IMR-90 (cell line): ENCODE measurements around the gene AGAP1. TPM values are rescaled to one million over a fixed set of nuclear protein-coding genes. Genes with fewer than 3 reads are reported as not detected.

Experiments
- ATAC-seq: fragments of 200-7000 bp; cut with Tn5 transposase; 2 replicates; pipeline ENCODE4 v1.9.1; 2020; ENCODE audit warnings: low read depth, mild to moderate bottlenecking, moderate library complexity
- BruUV-seq: library from RNA; stranded (reverse); fragments of 400-500 nt; replicated peaks from 2 replicates; lab custom pipeline; 2021; lab: Mats Ljungman, UMichigan
- CTCF ChIA-PET: fragments of 300-600 bp; formaldehyde crosslinking; extraction: SDS; loops from one replicate; lab custom pipeline; 2021; ENCODE audit warnings: antibody characterized with exemption; lab: Yijun Ruan, JAX
- POLR2A ChIA-PET: fragments of 300-600 bp; sonication (Branson Sonifier 250); formaldehyde crosslinking; loops from one replicate; lab custom pipeline; 2022; ENCODE audit warnings: antibody characterized with exemption; ENCODE audit not compliant: unreplicated experiment; lab: Charles Lee
- DNase-seq: peaks from one replicate; pipeline ENCODE4 v3.0.0; 2013
- H2AFZ ChIP-seq: replicated peaks from 2 replicates; pipeline ENCODE3; 2013; ENCODE audit warnings: low read length, mild to moderate bottlenecking; ENCODE audit not compliant: poor library complexity
- H2AK5ac ChIP-seq: 2 replicates; pipeline ENCODE4 v1.6.1; 2013; ENCODE audit warnings: low read depth, low read length, inconsistent platforms
- H2AK9ac ChIP-seq: replicated peaks from 2 replicates; pipeline ENCODE3; 2013; ENCODE audit warnings: mild to moderate bottlenecking, low read depth, low read length, moderate library complexity; ENCODE audit not compliant: poor library complexity
- H2BK120ac ChIP-seq: 2 replicates; pipeline ENCODE4 v1.6.1; 2013; ENCODE audit warnings: low read depth, low read length, inconsistent platforms
- H2BK15ac ChIP-seq: 3 replicates; pipeline ENCODE4 v1.6.1; 2013; ENCODE audit warnings: low read depth, low read length, inconsistent platforms
- H2BK20ac ChIP-seq: 2 replicates; pipeline ENCODE4 v1.6.1; 2013; ENCODE audit warnings: low read depth, mild to moderate bottlenecking, inconsistent platforms, low read length, moderate library complexity
- H2BK5ac ChIP-seq: 2 replicates; pipeline ENCODE4 v1.6.1; 2013; ENCODE audit warnings: mild to moderate bottlenecking, low read depth, low read length, inconsistent platforms; ENCODE audit not compliant: poor library complexity, severe bottlenecking
- H3K14ac ChIP-seq: replicated peaks from 2 replicates; pipeline ENCODE4 v1.6.1; 2013; ENCODE audit warnings: low read depth, low read length, inconsistent platforms
- H3K18ac ChIP-seq: 2 replicates; pipeline ENCODE4 v1.6.1; 2013; ENCODE audit warnings: low read depth, low read length, control low read depth
- H3K23ac ChIP-seq: 2 replicates; pipeline ENCODE4 v1.6.1; 2013; ENCODE audit warnings: low read depth, low read length, inconsistent platforms
- H3K27ac ChIP-seq: 2 replicates; pipeline ENCODE4 v1.5.1; 2013; ENCODE audit warnings: mild to moderate bottlenecking, control low read depth, low read length; ENCODE audit not compliant: insufficient read depth
- H3K27me3 ChIP-seq: 2 replicates; pipeline ENCODE4 v1.6.1; 2013; ENCODE audit warnings: low read length; ENCODE audit not compliant: control insufficient read depth, insufficient read depth
- H3K36me3 ChIP-seq: 2 replicates; pipeline ENCODE4 v1.6.1; 2013; ENCODE audit warnings: low read length, mixed read lengths; ENCODE audit not compliant: control insufficient read depth, insufficient read depth
- H3K4ac ChIP-seq: 2 replicates; pipeline ENCODE4 v1.6.1; 2013; ENCODE audit warnings: low read depth, low read length, inconsistent platforms
- H3K4me1 ChIP-seq: 2 replicates; pipeline ENCODE4 v1.6.1; 2013; ENCODE audit warnings: low read length, mixed read lengths; ENCODE audit not compliant: control insufficient read depth, insufficient read depth
- H3K4me2 ChIP-seq: 2 replicates; pipeline ENCODE4 v1.6.1; 2013; ENCODE audit warnings: low read depth, mild to moderate bottlenecking, control low read depth, low read length, moderate library complexity
- H3K4me3 ChIP-seq: 2 replicates; pipeline ENCODE4 v1.5.1; 2013; ENCODE audit warnings: low read depth, mild to moderate bottlenecking, control low read depth, low read length, moderate library complexity; ENCODE audit not compliant: insufficient read depth
- H3K56ac ChIP-seq: 2 replicates; pipeline ENCODE4 v1.6.1; 2013; ENCODE audit warnings: low read length, inconsistent platforms; ENCODE audit not compliant: insufficient read depth; ENCODE audit errors: extremely low read depth
- H3K79me1 ChIP-seq, 2 experiments: 2 replicates each; pipeline ENCODE4 v1.6.1; 2013; ENCODE audit warnings: low read length in 2 of 2, inconsistent platforms in 1 of 2, low read depth in 1 of 2
- H3K9ac ChIP-seq: 2 replicates; pipeline ENCODE4 v1.6.1; 2013; ENCODE audit warnings: low read depth, low read length, control low read depth
- H3K9me1 ChIP-seq: 2 replicates; pipeline ENCODE4 v1.6.1; 2013; ENCODE audit warnings: low read length, inconsistent platforms; ENCODE audit not compliant: insufficient read depth
- H3K9me3 ChIP-seq: 2 replicates; pipeline ENCODE4 v1.6.1; 2013; ENCODE audit warnings: low read length; ENCODE audit not compliant: control insufficient read depth, insufficient read depth
- H4K20me1 ChIP-seq: 2 replicates; pipeline ENCODE4 v1.6.1; 2013; ENCODE audit warnings: low read length, inconsistent platforms; ENCODE audit not compliant: insufficient read depth
- H4K5ac ChIP-seq: 2 replicates; pipeline ENCODE4 v1.6.1; 2013; ENCODE audit warnings: mild to moderate bottlenecking, low read depth, low read length, control low read depth
- H4K8ac ChIP-seq, 2 experiments: 2 replicates each; pipeline ENCODE4 v1.6.1; 2013; ENCODE audit warnings: low read depth in 2 of 2, low read length in 2 of 2, control low read depth in 1 of 2, inconsistent platforms in 1 of 2
- H4K91ac ChIP-seq: 2 replicates; pipeline ENCODE4 v1.6.1; 2013; ENCODE audit warnings: low read depth, low read length, inconsistent platforms; ENCODE audit not compliant: insufficient read depth
- BHLHE40 ChIP-seq: fragments of 150-350 bp; IDR thresholded peaks from 2 replicates; pipeline ENCODE4 v1.6.1; 2016; ENCODE audit warnings: mild to moderate bottlenecking, low read depth, low read length
- MAFK ChIP-seq: IDR thresholded peaks from 2 replicates; pipeline ENCODE4 v1.6.1; 2012; ENCODE audit warnings: low read depth, low read length, improper control_type of control experiment
- MXI1 ChIP-seq: IDR thresholded peaks from 2 replicates; pipeline ENCODE4 v1.6.1; 2012; ENCODE audit warnings: low read depth, mild to moderate bottlenecking, low read length, moderate library complexity, borderline replicate concordance
- RAD21 ChIP-seq: IDR thresholded peaks from 2 replicates; pipeline ENCODE4 v1.6.1; 2012; ENCODE audit warnings: low read length, improper control_type of control experiment
- WGBS, 2 experiments: methylation state at CpG; one replicate each; pipeline versions ENCODE4 v1.1.5 to v1.1.7; 2013; ENCODE audit warnings: missing lambda C conversion rate in 2 of 2; ENCODE audit not compliant: insufficient read length in 1 of 2; ENCODE audit errors: extremely low coverage in 2 of 2; 5-methylcytosine and 5-hydroxymethylcytosine counted together
- dilution Hi-C: fragments of 300-500 bp; cut with HindIII; formaldehyde crosslinking; loops from one replicate; pipeline ENCODE4 v1.14.3; 2018; ENCODE audit warnings: low sequenced_read_pairs; ENCODE audit not compliant: unreplicated experiment
- in situ Hi-C: fragments of 300-500 bp; cut with MboI; formaldehyde crosslinking; loops from 3 replicates; pipeline ENCODE4 v1.14.3; 2019; ENCODE audit warnings: low sequenced_read_pairs, inconsistent platforms, mixed read lengths
- intact Hi-C: fragments of 100-400 bp; cut with micrococcal nuclease; formaldehyde crosslinking; loops from 2 replicates; pipeline ENCODE4 v1.10.0; 2022
- polyA plus RNA-seq, 3 experiments: library from polyadenylated mRNA; depleted of rRNA; stranded (reverse); fragments of >200 nt; gene quantifications; 2 replicates each; pipeline ENCODE4 v1.2.3, GENCODE V29; 2012; ENCODE audit warnings: low replicate concordance in 1 of 3
- total RNA-seq: library from RNA; depleted of rRNA; stranded (reverse); fragments of >200 nt; gene quantifications from 2 replicates; pipeline ENCODE4 v1.2.3, GENCODE V29; 2012

AGAP1 gene
- total and polyA plus RNA-seq, 2 of the 4 experiments (the other 2 are of a cell fraction) = 15.1 to 16.4 TPM

DNA sequence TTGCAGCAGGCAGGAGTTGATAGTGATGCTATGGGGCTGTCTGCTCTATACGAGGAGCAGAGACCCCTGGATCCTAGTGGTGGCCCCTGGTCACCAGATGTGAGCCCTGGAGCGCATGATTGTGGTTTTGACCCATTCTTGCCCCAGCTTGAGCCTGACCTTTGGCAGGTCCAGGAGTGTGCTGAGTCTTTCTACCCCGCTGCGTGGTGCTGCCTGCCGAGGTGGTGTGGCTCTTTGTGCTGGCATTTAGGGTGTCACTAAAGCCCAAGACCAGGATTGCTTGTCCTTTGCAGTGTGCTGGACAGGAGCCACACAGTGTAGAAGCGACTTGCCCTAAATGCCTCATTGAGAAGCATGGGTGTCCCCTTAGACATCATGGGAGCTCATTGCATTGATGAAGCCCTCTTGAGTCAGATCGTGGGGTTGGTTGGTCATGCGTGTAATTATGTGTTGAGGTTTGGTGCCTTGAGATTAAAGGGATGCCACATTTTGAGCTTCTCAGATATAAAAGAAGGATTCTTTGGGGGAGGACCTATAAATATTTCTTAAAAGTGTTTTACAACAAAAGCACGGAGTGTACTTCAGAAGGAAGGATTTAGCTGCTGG lies 88.3 kb downstream of the AGAP1 start:
- dilution Hi-C loops = no loop called here
- Histone ChIP-seq H3K9me1 (peaks cover 18% of the 10 kb centered on the region), H4K20me1 (peaks cover 60% of the 10 kb centered on the region), H4K8ac (no peak overlapping the region), H2BK20ac (no peak overlapping the region), H3K56ac (no peak overlapping the region), H3K18ac (no peak overlapping the region), H3K23ac (no peak overlapping the region), H3K79me1 (peaks cover 37 to 76% of the 10 kb centered on the region in 2 experiments), H2BK5ac (no peak overlapping the region), H3K9me3 (no peaks in the 10 kb centered on the region), H3K9ac (no peak overlapping the region), H3K4me2 (no peak overlapping the region), H3K4me1 (peaks cover 5% of the 10 kb centered on the region), H3K27ac (no peak overlapping the region), H2BK15ac (no peak overlapping the region), H2AFZ (no peak overlapping the region), H2AK9ac (peak overlapping the region; percentile 17), H3K36me3 (no peaks in the 10 kb centered on the region), H2BK120ac (no peak overlapping the region), H2AK5ac (no peak overlapping the region), H3K4ac (no peak overlapping the region), H4K5ac (no peak overlapping the region), H3K4me3 (no peak overlapping the region), H3K14ac (no peak overlapping the region), H4K91ac (no peak overlapping the region), H3K27me3 (no peaks in the 10 kb centered on the region)
- TF ChIP-seq MXI1 (no peak), MAFK (no peak), RAD21 (no peak), BHLHE40 (no peak)
- in situ Hi-C loops = loop anchor here (5.0 to 25.0 kb wide), 2 partner anchors 435 to 1045 kb away; no protein-coding TSS in a partner anchor
- BruUV-seq = no TSS peak
- no peak for DNase-seq
- 88% methylated on average over 4 of the region's 9 CpGs; no CpG with 5 or more reads in 1 of the 2 experiments for WGBS, 2 experiments
- intact Hi-C loops = loop anchor here (5.0 kb wide), 1 partner anchor 1030 kb away; no protein-coding TSS in a partner anchor
- no peak for ATAC-seq
- ChIA-PET POLR2A (no interaction called here), CTCF (interaction anchor here (0.7 kb wide), 1 partner anchor 12 kb away, joined by 3 read pairs; no protein-coding TSS in a partner anchor)
